CD4-positive, alpha-beta T cell treated with Interleukin-15 for 4 hours (primary cell): ENCODE results near the gene ESYT3.
"Not testable (repeated sequence)": the region's sequence is repeated elsewhere in the genome, so short reads cannot be mapped to it uniquely, and the experiment has no call there.

Experiments
- DNase-seq: peaks from one replicate; pipeline ENCODE4 v3.0.0-alpha.2; 2020; ENCODE audit warnings: low spot score

Gene ESYT3

DNA sequence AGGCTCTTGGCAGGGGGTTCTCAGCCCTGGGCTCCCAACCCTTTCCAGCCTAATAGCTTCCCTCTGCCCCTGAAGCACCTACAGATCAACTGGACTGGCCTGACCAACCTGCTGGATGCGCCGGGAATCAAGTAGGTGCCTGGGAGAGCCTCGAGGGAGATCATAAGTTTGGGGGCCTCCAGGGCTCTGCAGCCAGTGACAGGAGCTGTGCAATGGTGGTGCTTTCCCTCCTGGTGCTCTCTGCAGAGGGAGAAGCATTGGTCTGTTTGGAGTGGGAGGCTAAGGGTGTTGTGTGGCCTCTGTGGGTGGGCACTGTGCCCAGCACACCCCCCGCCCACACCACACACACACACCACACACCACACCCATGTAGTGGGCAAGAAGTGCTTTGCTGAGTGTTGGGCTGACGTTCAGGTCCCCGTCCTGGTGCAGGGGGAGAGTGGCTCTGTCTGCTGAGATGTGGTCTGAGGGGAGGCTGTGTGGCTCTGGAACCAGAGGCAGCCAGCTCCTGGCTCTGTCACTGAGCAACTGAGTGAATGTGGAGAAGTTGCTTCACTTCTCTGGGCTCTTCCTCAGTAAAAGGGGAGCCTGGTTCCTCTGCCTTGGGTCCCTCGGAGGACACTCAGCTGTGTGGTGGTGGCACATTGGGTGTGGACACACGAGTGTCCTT is 26.3 kb downstream of the ESYT3 start:
- DNase-seq = no peak

DNA sequence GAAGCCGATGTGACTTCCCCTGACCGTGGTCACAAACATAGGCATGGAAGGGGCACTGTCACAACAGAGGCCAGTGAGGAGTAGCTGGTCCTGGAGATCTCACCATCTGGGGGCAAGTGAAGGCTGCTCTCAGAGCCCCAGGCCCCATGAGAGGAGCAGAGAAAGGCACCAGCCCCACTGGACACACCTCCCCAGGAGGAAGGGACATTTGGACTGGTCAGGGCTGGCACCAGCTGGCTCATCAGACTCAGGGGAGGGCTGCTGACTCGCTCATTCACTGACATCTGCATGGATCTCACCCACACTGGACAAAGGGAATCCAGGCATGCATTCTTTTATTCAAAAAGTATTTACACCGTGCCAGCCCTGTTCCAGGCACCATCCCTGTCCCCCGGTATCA is 26.8 kb downstream of the ESYT3 start:
- DNase-seq = no peak

DNA sequence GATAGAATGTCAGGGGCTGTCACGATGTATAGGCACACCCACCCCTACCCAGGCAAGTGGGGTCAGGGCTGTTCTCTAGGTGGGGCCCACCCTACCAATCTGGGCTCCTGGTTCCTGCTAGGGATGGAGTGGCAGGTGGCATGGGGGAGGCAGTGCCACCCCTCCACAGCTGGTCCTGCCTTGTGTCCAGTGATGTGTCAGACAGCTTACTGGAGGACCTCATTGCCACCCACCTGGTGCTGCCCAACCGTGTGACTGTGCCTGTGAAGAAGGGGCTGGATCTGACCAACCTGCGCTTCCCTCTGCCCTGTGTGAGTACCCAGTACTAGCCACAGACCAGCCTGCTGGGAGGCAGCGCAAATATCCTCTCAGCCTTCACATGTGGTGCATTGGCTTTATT is 27.5 kb downstream of the ESYT3 start:
- no peak for DNase-seq

DNA sequence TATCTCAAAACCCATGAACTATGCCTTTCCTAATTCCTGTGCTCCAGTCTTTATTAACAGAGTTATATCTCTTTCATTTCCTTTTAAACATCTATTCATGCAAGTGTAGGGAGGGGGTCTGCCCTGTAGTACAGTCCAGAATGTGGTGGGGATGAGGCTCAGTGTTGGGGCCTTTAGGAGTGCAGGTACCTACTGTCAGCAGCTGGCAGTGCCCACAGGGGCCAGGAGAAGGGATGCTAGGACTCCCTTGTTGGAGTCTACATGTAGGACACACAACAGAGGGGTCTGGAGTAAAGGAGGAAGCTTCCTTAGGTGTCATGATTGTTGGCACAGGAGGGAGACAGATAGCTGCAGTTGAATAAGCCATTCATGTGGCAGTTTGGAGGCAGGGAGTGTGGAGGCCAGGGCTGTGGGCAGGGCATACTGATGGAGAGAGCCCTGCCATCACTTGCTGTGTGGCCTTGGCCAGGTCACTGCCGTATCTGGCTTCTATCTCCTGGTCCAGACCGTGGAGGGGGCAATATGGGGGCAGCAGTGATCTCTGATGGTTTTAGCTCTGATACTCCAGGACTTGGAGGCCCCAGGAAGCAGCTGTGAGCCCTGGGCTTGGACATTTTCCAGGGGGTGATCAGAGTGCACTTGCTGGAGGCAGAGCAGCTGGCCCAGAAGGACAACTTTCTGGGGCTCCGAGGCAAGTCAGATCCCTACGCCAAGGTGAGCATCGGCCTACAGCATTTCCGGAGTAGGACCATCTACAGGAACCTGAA is 29.5 kb downstream of the ESYT3 start:
- no peak for DNase-seq

DNA sequence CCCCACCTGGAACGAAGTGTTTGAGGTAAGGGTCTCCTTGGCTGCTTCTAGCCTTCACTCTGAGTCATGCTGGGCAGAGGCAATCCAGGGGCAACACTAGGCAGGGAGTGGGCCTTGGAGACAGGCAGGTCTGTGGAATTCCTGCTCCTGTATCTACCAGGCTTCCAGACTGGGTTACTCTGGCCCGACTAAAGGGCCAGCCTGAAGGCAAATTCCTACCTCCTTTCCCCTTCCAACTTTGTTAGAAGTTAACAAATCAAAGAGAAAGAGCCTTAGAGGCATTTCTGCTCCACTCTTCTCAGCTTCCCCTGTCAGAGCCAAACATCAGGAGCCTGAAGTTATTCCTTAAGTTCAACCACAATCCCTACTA is 30.1 kb downstream of the ESYT3 start:
- DNase-seq = no peak

DNA sequence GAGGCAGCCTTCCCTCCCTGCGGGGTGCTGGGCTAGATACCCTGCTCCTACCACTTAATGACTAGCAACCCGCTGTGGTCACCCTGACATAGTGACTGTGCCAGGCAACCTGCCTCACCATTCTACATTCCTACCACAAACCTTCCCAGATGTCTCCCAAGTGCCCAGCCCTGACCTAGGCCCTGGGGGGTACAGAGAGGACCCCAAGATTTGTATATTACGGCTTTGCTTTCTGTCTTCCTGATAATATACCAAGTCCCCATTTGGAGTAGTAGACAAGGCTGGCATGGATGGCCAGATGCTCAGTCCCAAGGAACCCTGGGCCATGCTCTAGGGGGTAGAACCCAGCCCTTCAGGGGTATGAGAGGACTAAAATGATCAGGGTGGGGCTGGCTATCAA is 31.0 kb downstream of the ESYT3 start:
- no peak for DNase-seq

DNA sequence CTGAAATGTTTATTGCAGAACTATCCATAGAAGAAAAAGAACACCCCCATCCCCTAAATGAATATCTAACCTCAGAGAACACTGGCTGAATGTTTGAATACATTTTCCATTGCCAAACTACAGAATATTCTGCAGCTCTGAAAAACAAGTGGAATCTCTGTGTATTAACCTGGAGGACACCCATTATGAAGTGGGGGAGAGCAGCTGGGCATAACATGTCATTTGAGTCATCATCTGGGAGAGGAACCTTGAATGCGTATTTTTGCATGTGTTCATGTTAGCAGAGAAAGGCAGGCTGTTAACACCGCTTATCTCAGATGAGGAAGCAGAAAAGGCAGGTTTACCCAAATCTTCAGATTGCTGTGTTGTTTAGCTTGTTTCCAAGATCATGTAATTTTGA is 31.5 kb downstream of the ESYT3 start:
- no peak for DNase-seq

DNA sequence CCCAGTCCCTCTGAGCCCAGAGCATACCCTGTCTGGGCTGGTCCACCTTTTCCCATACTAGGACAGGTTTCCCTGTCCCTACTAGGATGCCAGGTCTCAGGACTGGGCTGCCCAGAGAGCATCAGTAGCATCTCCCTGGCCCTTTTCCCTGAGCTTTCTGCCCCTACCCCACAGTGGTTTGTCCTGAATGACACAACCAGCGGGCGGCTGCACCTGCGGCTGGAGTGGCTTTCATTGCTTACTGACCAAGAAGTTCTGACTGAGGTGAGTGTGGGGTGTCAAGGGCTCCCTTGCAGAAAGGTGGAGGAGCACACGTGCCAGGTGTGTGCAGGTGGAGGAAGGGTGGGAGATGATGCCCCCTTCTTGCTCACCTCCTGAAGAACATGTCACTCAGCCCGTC is 33.5 kb downstream of the ESYT3 start:
- DNase-seq = no peak

DNA sequence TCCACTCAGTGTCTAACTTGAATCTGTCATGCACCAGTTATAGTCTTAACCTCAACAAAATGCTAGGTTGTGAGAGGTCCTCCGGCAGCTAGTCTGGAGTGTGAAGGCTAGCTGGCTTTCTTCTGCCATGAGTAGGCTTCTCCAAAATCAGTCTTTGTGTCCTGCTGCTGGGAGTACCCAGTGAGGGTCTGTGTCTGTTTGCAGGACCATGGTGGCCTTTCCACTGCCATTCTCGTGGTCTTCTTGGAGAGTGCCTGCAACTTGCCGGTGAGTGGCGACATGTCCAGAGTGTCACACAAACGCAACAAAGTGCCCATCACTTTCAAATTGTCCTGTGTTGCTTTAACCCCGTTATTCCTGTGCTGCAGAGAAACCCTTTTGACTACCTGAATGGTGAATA is 34.0 kb downstream of the ESYT3 start:
- DNase-seq = no peak

DNA sequence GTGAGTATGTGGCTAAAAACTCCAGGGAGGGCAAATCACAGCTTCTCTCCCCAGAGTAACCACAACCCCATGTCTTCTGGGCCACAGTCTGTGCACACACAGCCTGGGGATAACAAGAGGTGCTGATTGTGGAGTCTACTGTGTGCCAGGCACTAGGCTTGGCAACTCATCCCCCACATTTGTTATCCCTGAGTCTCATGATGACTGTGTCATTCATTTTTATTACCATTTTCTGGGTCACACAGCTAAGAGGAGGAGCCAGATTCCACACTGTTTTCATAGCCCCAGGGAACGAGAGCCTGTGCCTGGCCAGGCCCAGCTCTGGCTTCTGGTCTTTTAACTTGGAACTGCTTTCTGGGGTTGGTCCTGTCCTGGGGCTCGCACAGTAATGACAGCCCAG is 34.5 kb downstream of the ESYT3 start:
- no peak for DNase-seq

DNA sequence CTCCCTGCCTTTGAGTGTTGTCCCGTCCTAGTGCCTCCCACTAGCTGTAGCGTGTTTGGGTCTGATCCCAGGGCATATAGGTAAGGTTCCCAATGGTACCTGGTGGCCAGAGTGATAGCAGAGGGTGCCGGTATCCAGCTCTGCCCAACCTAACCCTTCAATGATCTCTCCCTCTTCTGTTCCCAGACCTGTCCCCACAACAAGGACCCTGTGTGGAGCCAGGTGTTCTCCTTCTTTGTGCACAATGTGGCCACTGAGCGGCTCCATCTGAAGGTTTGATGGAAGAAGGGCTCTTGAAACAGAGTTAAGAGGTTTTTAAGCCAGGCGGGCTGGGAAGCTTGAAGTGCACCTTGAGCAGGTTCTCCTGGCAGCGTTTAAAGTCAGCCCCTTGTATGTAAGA is 35.5 kb downstream of the ESYT3 start:
- no peak for DNase-seq

DNA sequence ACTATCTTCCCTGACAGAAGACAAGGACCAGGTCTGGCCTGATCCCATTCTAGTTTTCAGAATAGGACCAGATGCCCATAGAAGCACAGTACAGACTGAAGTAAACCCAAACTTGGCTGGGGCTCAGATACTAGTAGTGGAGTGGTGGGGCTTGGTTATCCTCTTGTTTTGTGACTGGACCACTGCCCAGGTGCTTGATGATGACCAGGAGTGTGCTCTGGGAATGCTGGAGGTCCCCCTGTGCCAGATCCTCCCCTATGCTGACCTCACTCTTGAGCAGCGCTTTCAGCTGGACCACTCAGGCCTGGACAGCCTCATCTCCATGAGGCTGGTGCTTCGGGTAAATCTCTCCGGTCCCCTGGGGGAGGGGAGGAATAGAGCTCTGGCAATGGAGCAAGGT is 36.3 kb downstream of the ESYT3 start:
- no peak for DNase-seq

DNA sequence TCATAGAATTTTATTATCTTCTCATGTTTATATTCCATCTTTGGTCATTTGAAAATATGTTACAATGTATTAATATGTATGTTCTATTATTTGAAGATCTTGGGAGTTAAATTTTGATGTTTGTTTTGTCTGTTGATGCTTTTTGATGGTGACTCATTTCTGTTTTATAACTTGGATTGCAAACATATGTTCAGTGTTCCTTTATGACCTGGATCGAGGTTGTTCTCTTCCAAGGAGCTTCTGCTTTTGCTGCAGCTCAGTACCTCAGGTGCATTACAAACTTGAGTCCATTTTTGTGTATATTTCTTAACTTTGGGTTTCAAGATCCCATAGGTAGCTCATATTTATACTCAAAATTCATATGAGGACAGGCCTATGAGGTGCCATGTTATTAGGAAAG is 37.1 kb downstream of the ESYT3 start:
- DNase-seq = no peak

DNA sequence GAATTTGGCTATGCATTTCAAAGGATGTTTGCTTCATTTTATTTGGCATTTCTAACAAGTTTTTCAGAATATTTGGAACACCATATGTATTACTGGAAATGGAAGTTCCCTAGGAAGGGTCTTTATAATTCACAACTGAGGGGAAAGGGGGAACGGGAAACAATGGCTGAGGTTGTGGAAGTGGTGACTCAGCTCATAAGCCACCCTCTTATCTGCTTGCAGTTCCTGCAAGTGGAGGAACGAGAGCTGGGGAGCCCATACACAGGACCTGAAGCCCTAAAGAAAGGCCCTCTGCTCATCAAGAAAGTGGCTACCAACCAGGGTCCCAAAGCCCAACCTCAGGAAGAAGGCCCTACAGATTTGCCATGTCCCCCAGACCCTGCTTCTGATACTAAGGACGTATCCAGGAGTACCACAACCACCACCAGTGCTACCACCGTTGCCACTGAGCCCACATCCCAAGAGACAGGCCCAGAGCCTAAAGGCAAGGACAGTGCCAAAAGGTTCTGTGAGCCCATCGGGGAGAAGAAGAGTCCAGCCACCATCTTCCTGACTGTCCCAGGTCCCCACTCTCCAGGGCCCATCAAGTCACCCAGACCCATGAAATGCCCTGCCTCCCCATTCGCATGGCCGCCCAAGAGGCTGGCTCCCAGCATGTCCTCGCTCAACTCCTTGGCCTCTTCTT is 37.9 kb downstream of the ESYT3 start:
- DNase-seq = no peak

DNA sequence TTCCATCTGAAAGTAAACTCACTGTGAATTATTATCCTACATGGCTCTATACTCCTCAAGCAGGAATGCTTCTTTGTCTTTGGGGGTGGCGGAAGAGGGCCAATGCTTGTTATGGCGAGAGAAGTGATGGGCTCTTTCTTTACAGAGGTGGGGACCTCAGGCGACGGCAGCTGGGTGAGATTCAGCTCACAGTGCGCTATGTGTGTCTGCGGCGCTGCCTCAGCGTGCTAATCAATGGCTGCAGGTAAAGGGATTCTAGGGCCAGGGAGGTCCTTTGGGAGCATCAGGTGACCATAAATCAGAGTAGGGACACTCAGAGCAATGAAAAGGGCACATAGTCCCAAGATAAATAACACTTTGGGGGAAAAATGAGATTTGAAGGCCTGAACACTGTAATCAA is 39.0 kb downstream of the ESYT3 start:
- DNase-seq = no peak

DNA sequence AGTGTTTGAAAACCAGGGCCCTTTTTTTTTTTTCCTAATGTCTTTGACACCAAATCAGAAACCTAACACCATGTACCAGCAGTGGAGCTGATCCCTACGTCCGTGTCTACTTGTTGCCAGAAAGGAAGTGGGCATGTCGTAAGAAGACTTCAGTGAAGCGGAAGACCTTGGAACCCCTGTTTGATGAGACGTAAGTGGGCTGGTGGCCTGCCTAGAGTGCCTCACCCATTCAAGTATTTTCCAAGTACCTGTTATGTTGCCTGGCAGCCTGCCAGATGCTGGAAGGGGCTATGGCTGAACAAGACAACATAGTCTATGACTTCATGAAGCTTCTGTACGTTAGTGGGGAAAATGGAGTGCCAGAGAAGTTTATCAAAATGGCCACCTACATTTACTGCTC is 39.7 kb downstream of the ESYT3 start:
- no peak for DNase-seq

DNA sequence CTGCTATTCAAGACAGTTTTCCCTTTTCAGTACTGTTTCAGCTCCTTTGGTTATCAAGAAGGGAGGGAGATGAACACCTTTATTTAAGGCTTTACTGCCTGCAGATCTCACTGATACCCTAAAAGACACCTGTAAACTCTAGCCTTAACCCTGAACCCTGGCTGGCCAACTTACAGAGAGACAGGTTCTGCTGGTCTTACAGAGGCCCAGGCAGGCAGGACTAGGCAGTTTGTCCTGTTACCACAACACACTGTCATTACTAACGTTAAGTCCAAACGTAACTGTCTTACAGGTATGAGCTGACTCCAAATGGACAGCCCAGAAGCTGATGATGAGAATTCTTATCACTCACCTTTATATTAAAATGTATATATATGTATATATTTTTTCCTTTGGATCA is 42.1 kb downstream of the ESYT3 start:
- DNase-seq = no peak

DNA sequence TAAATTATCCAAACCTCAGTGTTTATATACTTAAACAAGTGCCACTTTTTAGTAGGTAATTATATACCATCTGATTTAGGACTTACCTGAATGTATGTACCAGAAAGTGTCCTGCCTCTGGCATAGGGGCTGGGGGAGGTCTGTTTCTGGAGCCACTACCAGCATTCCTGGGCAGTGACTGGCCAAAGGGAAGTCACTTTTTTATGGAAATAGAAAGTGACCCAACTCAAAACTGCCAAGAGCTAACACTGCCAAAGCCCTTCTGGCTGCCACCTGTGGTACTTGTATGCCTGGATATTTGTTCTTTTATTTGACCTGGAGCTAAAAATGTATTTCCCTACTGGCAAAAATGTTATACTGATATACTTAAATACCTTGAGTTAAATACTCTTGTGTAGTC is 42.7 kb downstream of the ESYT3 start:
- DNase-seq = no peak

DNA sequence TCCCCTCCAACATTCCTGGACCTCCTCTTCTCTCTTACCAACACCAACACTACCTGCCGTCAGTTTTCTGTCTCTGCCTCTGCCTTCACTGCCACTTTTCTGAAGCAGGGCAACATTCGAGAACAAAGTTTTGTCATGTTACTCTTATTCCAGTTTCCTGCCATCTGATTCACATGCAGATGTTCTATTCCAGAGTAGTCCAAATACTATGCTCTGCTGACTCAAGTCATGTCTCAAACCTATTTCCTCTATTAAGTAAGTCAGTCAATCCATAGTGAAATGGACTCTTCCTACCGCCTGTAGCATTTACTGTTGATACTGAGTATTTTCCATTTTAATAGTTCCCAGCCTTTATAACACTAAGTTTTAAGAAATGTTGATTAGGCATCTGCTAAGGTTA is 43.4 kb downstream of the ESYT3 start:
- no peak for DNase-seq

DNA sequence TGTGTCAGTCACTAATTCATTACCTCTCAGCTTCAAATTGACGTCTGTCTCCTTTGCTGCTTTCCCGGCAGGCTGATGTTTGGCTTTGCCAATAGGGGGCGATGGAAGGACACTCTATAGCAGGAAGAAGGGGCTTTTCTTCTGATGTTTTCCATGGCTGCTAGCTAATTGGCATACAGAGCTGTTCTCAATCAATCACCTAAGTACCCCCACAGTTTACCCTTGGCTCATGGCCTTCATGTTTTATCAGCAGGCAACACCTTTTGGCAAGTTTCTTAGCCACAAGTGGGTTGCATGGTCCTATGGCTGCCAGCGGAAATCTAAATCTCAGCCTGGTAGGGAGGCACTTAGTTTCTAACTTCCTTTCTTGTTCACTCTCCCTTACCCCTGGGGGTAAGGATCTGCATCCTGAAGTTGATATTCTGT is 45.0 kb downstream of the ESYT3 start:
- peak; percentile 23 for DNase-seq

DNA sequence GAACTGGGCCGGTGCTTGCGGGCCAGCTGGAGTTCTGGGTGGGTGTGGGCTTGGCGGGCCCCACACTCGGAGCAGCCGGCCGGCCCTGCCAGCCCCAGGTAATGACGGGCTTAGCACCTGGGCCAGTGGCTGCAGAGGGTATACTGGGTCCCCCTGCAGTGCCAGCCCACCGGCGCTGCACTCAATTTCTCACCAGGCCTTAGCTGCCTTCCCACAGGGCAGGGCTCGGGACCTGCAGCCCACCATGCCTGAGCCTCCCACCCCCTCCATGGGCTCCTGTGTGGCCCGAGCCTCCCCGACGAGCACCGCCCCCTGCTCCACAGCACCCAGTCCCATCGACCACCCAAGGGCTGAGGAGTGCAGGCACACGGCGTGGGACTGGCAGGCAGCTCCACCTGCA is 50.3 kb downstream of the ESYT3 start:
- not testable (repeated sequence) for DNase-seq

DNA sequence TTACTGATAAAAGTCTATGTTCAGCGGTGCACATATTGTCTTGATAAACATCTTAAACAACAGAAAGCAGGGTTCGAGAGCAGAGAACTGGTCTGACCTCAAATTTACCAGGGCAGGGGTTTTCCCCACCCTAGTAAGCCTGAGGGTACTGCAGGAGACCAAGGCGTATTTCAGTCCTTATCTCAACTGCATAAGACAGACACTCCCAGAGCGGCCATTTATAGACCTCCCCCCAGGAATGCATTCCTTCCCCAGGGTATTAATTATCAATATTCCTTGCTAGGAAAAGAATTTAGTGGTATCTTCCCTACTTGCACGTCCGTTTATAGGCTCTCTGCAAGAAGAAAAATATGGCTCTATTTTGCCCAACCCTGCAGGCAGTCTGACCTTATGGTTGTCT is 52.2 kb downstream of the ESYT3 start:
- DNase-seq = not testable (repeated sequence)

DNA sequence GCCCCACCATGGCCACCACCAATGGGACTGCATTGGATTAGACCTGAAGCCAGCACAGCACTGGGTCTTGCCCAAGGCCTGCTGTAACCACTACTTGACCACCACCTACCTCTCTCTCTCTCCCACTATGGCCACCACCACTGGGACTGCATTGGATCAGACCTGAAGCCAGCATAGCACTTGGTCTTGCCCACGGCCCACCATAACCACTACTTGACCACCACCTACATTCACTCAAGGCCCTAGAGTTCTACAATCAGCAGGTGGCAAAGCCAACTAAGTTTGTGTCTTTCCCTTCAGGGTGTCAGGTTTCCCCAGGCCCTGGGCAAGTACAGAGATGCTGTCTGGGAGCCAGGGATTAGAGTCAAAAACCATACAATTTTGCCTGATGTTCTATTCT is 57.6 kb downstream of the ESYT3 start:
- DNase-seq = no peak
